ENCODE data around the gene CHPT1.
"Not testable (repeated sequence)": the region's sequence is repeated elsewhere in the genome, so short reads cannot be mapped to it uniquely, and the experiment has no call there.

CHPT1 gene

GRCh38 chr12:101697197-101697929, at the start of gene CHPT1:
CHPT1 (plus strand) TSS chr12:101697640; CDS start chr12:101697862, 222 bp downstream.
- Histone ChIP-seq H3K4me1 (ENCODE audit: control insufficient read depth in 5 of 5, insufficient read depth in 5 of 5, low read length in 5 of 5) (peaks cover 0 to 41% (median 37%) of the 10 kb centered on the region in 5 donors), H3K27ac (ENCODE audit: low read depth, low read length) (peak within 1 kb of the TSS; percentile 96), H3K27me3 (ENCODE audit: control insufficient read depth in 5 of 5, insufficient read depth in 4 of 5, low read length in 5 of 5) (no peaks in the 10 kb centered on the region), H3K9me3 (ENCODE audit: control insufficient read depth in 5 of 5, low read length in 5 of 5) (no peaks in the 10 kb centered on the region), H3K9ac (ENCODE audit: low read length in 5 of 5) (peak within 1 kb of the TSS; percentile 81 to 91 (median 87)), H3K36me3 (ENCODE audit: control insufficient read depth in 5 of 5, insufficient read depth in 5 of 5, low read length in 5 of 5) (no peaks in the 10 kb centered on the region), H3K4me3 (ENCODE audit: low read depth in 1 of 5, low read length in 5 of 5) (peak within 1 kb of the TSS; percentile 77 to 97 (median 86))

- H3K27ac ChIP-seq (ENCODE audit: low read depth, low read length), result no peak overlapping the region
- H3K36me3 ChIP-seq (ENCODE audit: control insufficient read depth in 5 of 5, insufficient read depth in 5 of 5, low read length in 5 of 5), result no peaks in the 10 kb centered on the region
These were observed 49.7 kb upstream of the CHPT1 start for GRCh38 chr12:101647711-101648110.

GRCh38 chr12:101648195-101648594, 49.2 kb upstream of the CHPT1 start:
- Histone ChIP-seq H3K36me3 (ENCODE audit: control insufficient read depth in 5 of 5, insufficient read depth in 5 of 5, low read length in 5 of 5) (no peaks in the 10 kb centered on the region), H3K27ac (ENCODE audit: low read depth, low read length) (no peak overlapping the region), H3K4me1 (ENCODE audit: control insufficient read depth in 5 of 5, insufficient read depth in 5 of 5, low read length in 5 of 5) (no peaks in the 10 kb centered on the region), H3K4me3 (ENCODE audit: low read depth in 1 of 5, low read length in 5 of 5) (no peak overlapping the region), H3K27me3 (ENCODE audit: control insufficient read depth in 5 of 5, insufficient read depth in 4 of 5, low read length in 5 of 5) (no peaks in the 10 kb centered on the region), H3K9me3 (ENCODE audit: control insufficient read depth in 5 of 5, low read length in 5 of 5) (no peaks in the 10 kb centered on the region), H3K9ac (ENCODE audit: low read length in 5 of 5) (no peak overlapping the region)

More at GRCh38 chr12:101647711-101648110, 49.7 kb upstream of the CHPT1 start:
- no peaks in the 10 kb centered on the region for H3K9me3 ChIP-seq (ENCODE audit: control insufficient read depth in 5 of 5, low read length in 5 of 5)
- H3K4me3 ChIP-seq (ENCODE audit: low read depth in 1 of 5, low read length in 5 of 5), result no peak overlapping the region
- no peak overlapping the region for H3K9ac ChIP-seq (ENCODE audit: low read length in 5 of 5)
- peaks cover 0 to 2% (median 0%) of the 10 kb centered on the region in 5 donors for H3K27me3 ChIP-seq (ENCODE audit: control insufficient read depth in 5 of 5, insufficient read depth in 4 of 5, low read length in 5 of 5)
- no peaks in the 10 kb centered on the region for H3K4me1 ChIP-seq (ENCODE audit: control insufficient read depth in 5 of 5, insufficient read depth in 5 of 5, low read length in 5 of 5)

DNA sequence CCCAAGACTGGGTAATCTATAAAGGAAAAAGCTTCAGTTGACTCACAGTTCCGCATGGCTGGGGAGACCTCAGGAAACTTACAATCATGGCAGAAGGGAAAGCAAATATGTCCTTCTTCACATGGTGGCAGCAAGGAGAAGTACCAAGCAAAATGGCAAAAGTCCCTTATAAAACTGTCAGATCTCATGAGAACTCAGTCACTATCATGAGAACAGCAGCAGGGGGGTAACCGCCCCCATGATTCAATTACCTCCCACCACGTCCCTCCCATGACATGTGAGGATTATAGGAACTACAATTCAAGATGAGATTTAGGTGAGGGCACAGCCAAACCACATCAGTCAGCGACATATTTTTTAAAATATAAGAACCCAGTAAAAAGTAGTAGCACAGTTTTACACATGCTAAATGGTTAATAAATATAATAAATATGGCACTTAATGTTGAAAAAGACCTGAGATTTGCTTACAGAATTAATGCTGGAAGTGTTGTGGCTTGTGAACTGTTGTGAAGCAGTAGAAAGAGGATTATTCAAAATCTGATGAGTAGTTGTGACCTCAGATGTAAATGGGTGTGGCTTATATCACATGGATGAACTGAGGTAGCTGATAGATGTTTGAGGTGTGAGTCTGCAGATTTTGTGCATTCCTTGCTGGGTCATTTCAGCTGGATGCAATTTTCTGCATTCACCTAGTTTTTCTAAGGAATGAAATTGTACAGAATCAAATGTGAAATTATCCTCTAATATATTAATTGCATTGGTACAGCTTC, 46.9 kb upstream of the CHPT1 start:
- Histone ChIP-seq H3K9ac (ENCODE audit: low read length in 5 of 5) (no peak overlapping the region), H3K27ac (ENCODE audit: low read depth, low read length) (no peak overlapping the region), H3K27me3 (ENCODE audit: control insufficient read depth in 5 of 5, insufficient read depth in 4 of 5, low read length in 5 of 5) (peaks cover 0 to 4% (median 0%) of the 10 kb centered on the region in 5 donors), H3K9me3 (ENCODE audit: control insufficient read depth in 5 of 5, low read length in 5 of 5) (no peaks in the 10 kb centered on the region), H3K36me3 (ENCODE audit: control insufficient read depth in 5 of 5, insufficient read depth in 5 of 5, low read length in 5 of 5) (no peaks in the 10 kb centered on the region), H3K4me3 (ENCODE audit: low read depth in 1 of 5, low read length in 5 of 5) (no peak overlapping the region), H3K4me1 (ENCODE audit: control insufficient read depth in 5 of 5, insufficient read depth in 5 of 5, low read length in 5 of 5) (no peaks in the 10 kb centered on the region)

DNA sequence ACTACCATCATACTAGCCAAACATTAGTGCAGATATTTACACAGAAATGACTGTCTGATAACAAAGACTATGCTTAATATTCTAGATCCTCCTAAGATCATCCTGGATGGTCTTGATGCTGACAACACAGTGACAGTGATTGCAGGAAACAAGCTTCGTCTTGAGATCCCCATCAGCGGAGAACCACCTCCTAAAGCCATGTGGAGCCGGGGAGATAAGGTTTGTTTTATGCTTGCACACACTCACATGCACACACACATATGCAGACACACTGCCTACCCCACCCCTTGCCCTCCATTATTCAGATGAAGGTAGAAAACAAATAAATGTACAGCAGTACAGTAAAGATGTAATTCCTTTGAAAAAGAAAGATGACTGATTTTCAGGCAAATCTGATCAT, 44.4 kb upstream of the CHPT1 start:
- Histone ChIP-seq H3K27me3 (ENCODE audit: control insufficient read depth in 5 of 5, insufficient read depth in 4 of 5, low read length in 5 of 5) (peaks cover 0 to 4% (median 0%) of the 10 kb centered on the region in 5 donors), H3K9me3 (ENCODE audit: control insufficient read depth in 5 of 5, low read length in 5 of 5) (no peaks in the 10 kb centered on the region), H3K4me3 (ENCODE audit: low read depth in 1 of 5, low read length in 5 of 5) (no peak overlapping the region), H3K9ac (ENCODE audit: low read length in 5 of 5) (no peak overlapping the region), H3K36me3 (ENCODE audit: control insufficient read depth in 5 of 5, insufficient read depth in 5 of 5, low read length in 5 of 5) (no peaks in the 10 kb centered on the region), H3K4me1 (ENCODE audit: control insufficient read depth in 5 of 5, insufficient read depth in 5 of 5, low read length in 5 of 5) (no peaks in the 10 kb centered on the region), H3K27ac (ENCODE audit: low read depth, low read length) (no peak overlapping the region)

- H3K9me3 ChIP-seq (ENCODE audit: control insufficient read depth in 5 of 5, low read length in 5 of 5), result no peaks in the 10 kb centered on the region
- H3K4me1 ChIP-seq (ENCODE audit: control insufficient read depth in 5 of 5, insufficient read depth in 5 of 5, low read length in 5 of 5), result no peaks in the 10 kb centered on the region
- H3K4me3 ChIP-seq (ENCODE audit: low read depth in 1 of 5, low read length in 5 of 5), result no peak overlapping the region
- no peak overlapping the region for H3K27ac ChIP-seq (ENCODE audit: low read depth, low read length)
- no peak overlapping the region for H3K9ac ChIP-seq (ENCODE audit: low read length in 5 of 5)
- H3K36me3 ChIP-seq (ENCODE audit: control insufficient read depth in 5 of 5, insufficient read depth in 5 of 5, low read length in 5 of 5), result no peaks in the 10 kb centered on the region
- H3K27me3 ChIP-seq (ENCODE audit: control insufficient read depth in 5 of 5, insufficient read depth in 4 of 5, low read length in 5 of 5), result peaks cover 0 to 4% (median 0%) of the 10 kb centered on the region in 5 donors
These were observed 43.9 kb upstream of the CHPT1 start for GRCh38 chr12:101653503-101653902.

GRCh38 chr12:101654442-101654841, 43.0 kb upstream of the CHPT1 start:
- Histone ChIP-seq H3K9ac (ENCODE audit: low read length in 5 of 5) (no peak overlapping the region), H3K9me3 (ENCODE audit: control insufficient read depth in 5 of 5, low read length in 5 of 5) (no peaks in the 10 kb centered on the region), H3K27ac (ENCODE audit: low read depth, low read length) (no peak overlapping the region), H3K4me3 (ENCODE audit: low read depth in 1 of 5, low read length in 5 of 5) (no peak overlapping the region), H3K27me3 (ENCODE audit: control insufficient read depth in 5 of 5, insufficient read depth in 4 of 5, low read length in 5 of 5) (peaks cover 0 to 4% (median 0%) of the 10 kb centered on the region in 5 donors), H3K4me1 (ENCODE audit: control insufficient read depth in 5 of 5, insufficient read depth in 5 of 5, low read length in 5 of 5) (no peaks in the 10 kb centered on the region), H3K36me3 (ENCODE audit: control insufficient read depth in 5 of 5, insufficient read depth in 5 of 5, low read length in 5 of 5) (no peaks in the 10 kb centered on the region)

DNA sequence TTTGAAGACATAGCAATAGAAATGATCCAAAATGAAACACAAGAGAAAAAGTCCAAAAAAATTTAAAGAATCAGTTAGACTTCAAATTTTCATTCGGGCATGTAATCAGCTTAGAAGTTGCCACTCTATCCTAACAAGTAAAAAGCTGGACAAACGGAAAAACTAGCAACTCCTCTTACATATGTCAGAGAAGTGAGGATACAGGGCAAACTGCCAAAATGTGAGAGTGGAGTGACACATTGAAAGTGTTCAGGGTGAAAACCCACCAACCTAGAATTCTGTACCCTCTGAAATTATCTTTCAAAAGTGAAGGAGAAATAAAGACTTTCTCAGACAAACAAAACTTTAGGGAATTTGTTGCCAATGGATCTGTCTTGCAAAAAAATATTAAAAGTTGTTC, 42.0 kb upstream of the CHPT1 start:
- Histone ChIP-seq H3K27me3 (ENCODE audit: control insufficient read depth in 5 of 5, insufficient read depth in 4 of 5, low read length in 5 of 5) (peaks cover 0 to 4% (median 0%) of the 10 kb centered on the region in 5 donors), H3K9me3 (ENCODE audit: control insufficient read depth in 5 of 5, low read length in 5 of 5) (no peaks in the 10 kb centered on the region), H3K27ac (ENCODE audit: low read depth, low read length) (no peak overlapping the region), H3K4me1 (ENCODE audit: control insufficient read depth in 5 of 5, insufficient read depth in 5 of 5, low read length in 5 of 5) (no peaks in the 10 kb centered on the region), H3K4me3 (ENCODE audit: low read depth in 1 of 5, low read length in 5 of 5) (no peak overlapping the region), H3K36me3 (ENCODE audit: control insufficient read depth in 5 of 5, insufficient read depth in 5 of 5, low read length in 5 of 5) (no peaks in the 10 kb centered on the region), H3K9ac (ENCODE audit: low read length in 5 of 5) (no peak overlapping the region)

GRCh38 chr12:101660662-101661061, 36.8 kb upstream of the CHPT1 start:
- not testable (repeated sequence) for H3K27ac ChIP-seq (ENCODE audit: low read depth, low read length); H3K4me1 ChIP-seq (ENCODE audit: control insufficient read depth in 5 of 5, insufficient read depth in 5 of 5, low read length in 5 of 5); H3K36me3 ChIP-seq (ENCODE audit: control insufficient read depth in 5 of 5, insufficient read depth in 5 of 5, low read length in 5 of 5); H3K4me3 ChIP-seq (ENCODE audit: low read depth in 1 of 5, low read length in 5 of 5); H3K9ac ChIP-seq (ENCODE audit: low read length in 5 of 5); H3K9me3 ChIP-seq (ENCODE audit: control insufficient read depth in 5 of 5, low read length in 5 of 5); H3K27me3 ChIP-seq (ENCODE audit: control insufficient read depth in 5 of 5, insufficient read depth in 4 of 5, low read length in 5 of 5)

GRCh38 chr12:101663298-101663697, 34.1 kb upstream of the CHPT1 start:
- H3K27ac ChIP-seq (ENCODE audit: low read depth, low read length), result no peak overlapping the region
- H3K9ac ChIP-seq (ENCODE audit: low read length in 5 of 5), result no peak overlapping the region
- H3K4me1 ChIP-seq (ENCODE audit: control insufficient read depth in 5 of 5, insufficient read depth in 5 of 5, low read length in 5 of 5), result no peaks in the 10 kb centered on the region
- H3K4me3 ChIP-seq (ENCODE audit: low read depth in 1 of 5, low read length in 5 of 5), result no peak overlapping the region
- H3K27me3 ChIP-seq (ENCODE audit: control insufficient read depth in 5 of 5, insufficient read depth in 4 of 5, low read length in 5 of 5), result peaks cover 0 to 3% (median 2%) of the 10 kb centered on the region in 5 donors
- H3K9me3 ChIP-seq (ENCODE audit: control insufficient read depth in 5 of 5, low read length in 5 of 5), result no peaks in the 10 kb centered on the region
- H3K36me3 ChIP-seq (ENCODE audit: control insufficient read depth in 5 of 5, insufficient read depth in 5 of 5, low read length in 5 of 5), result no peaks in the 10 kb centered on the region
